Subcutaneous adipose tissue (tissue), 4 donors: ENCODE results near the gene HNRNPAB. TPM values are rescaled to one million over a fixed set of nuclear protein-coding genes. Genes with fewer than 3 reads are reported as not detected.

ENCODE experiments used
- total RNA-seq, 4 donors: library from RNA; depleted of rRNA; stranded (reverse); fragments of >200 nt; gene quantifications; one replicate each; pipeline ENCODE4 v1.1.0, GENCODE V29; 2016
- TF ChIP-seq, protein P1 (sequence below): fragments of 450-650 bp; IDR thresholded peaks from one replicate; pipeline ENCODE4 v1.5.1; 2016; ENCODE audit warnings: low read depth, mild to moderate bottlenecking, control low read depth, antibody characterized with exemption, moderate library complexity

The HNRNPAB gene
- total RNA-seq, 4 donors from 2014 or later: 52.0 to 108 (median 63.8) TPM

DNA sequence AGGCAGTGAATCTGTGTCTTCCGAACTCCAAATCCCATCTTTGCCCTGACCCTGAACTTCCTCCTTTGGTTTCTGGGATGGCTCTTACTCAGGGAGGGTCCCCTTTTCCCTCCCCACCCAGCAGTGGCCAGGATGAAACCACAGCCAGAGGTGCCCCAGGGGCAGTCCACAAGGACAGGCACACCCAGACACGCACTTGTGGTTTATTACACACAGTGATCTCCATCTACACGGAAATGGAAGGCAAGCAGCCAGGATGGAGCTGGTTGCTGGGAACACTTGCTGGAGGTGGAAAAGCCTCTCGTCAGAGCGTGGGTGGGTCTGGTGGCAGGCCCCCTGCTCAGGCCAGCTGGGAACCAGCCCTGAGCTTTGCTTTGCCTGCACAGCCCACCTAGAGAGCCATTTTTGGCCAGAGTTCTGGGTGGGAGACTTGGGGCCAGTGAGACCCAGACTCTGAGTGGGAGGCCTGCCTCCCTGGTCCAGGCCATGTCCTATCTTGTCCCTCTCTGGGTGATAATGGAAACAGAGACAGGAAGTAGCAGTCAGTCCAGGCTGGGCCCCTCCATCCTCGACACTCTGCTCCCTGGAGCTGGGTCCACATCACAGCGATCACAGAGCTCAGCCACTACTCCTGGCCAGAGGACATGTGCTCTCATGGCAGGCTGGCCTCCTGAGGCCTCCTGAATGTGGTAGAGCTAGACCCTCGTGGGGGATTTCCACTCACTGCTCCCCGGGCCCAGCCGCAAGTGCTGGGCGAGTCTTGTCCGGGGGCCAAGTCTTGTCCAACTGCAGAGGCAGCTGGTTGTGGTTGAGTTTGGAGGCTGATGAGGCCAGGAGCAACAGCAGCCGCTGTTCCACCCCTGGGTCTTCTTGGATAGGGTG, 33.3 kb downstream of the HNRNPAB start:
- TF ChIP-seq, protein P1, sequence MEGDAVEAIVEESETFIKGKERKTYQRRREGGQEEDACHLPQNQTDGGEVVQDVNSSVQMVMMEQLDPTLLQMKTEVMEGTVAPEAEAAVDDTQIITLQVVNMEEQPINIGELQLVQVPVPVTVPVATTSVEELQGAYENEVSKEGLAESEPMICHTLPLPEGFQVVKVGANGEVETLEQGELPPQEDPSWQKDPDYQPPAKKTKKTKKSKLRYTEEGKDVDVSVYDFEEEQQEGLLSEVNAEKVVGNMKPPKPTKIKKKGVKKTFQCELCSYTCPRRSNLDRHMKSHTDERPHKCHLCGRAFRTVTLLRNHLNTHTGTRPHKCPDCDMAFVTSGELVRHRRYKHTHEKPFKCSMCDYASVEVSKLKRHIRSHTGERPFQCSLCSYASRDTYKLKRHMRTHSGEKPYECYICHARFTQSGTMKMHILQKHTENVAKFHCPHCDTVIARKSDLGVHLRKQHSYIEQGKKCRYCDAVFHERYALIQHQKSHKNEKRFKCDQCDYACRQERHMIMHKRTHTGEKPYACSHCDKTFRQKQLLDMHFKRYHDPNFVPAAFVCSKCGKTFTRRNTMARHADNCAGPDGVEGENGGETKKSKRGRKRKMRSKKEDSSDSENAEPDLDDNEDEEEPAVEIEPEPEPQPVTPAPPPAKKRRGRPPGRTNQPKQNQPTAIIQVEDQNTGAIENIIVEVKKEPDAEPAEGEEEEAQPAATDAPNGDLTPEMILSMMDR: no peak

DNA sequence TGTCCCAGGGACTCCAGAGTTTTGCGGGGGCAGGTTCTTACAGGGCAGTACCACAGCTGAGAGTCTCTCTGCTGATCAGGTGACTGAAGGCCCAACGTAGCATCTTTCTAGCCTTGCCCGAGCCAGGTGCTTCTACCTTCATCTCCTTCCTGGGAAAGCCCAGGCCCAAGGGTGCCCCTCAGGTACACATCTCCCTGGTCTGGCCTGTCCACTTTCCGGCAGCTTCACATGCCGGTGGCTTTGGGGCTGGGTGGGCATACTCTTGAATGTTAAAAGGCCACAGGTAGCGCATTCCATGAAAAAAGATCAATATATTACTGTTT, 33.9 kb downstream of the HNRNPAB start:
- TF ChIP-seq, protein P1: no peak

DNA sequence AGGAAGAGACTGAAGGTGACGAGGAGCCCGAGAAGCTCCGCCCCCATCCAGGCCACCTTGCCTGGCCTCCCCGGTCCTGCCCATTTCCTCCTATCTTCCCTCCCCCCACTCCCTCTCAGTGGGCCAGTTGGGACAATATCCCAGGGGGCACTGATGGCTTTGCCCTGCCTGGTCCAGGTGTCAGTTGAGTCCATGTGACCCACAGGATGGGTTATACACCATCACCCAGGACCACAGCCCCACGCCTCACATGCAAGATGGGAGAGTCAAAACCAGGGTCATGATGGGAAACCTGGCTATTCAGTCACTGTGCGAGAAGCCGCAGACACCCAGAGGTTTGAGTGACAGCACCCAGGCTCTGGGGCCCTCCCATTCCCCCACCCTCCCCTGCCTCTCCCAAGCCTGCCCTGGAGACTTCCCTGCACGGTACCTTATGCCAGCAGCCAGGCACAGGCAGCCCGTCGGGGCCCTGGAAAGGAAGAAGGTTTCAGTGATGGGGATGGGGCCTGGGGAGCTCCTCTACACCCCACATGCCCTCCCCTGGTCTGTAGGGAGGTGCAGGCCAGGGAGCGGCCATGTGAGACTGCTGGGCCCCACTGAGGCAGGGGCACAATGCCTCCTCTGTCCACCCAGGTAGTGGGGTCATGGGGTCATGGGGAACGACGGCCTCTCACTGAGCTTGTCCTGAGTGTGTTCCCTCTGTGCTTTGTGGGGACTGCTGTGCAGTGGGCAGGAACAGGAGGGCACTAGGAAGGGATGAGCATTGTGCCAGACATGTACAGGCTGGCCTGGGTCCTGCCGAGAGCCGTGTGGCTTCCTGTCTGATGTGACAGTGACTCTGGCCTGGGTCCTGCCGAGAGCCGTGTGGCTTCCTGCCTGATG, 34.6 kb downstream of the HNRNPAB start:
- TF ChIP-seq, protein P1: no peak

DNA sequence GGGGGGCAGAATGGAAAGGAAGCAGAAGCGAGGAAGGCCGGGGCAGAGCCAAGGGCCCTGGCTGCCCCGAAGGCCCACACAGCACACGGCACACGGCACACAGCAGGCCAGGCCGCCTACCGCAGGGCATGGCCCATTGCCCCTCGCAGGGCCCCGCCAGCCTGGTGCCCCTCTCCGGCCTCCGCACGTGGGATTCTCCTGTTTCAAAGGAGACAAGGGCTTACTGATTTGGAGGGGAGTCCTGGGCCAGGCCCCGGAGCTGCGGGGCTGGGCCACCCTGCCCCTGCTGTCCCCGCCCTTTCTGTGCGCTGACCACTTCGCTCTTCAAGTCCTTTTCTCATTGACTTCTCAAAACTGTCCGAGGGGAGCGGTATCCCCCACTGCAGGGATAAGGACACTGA, 36.0 kb downstream of the HNRNPAB start:
- TF ChIP-seq, protein P1: no peak

DNA sequence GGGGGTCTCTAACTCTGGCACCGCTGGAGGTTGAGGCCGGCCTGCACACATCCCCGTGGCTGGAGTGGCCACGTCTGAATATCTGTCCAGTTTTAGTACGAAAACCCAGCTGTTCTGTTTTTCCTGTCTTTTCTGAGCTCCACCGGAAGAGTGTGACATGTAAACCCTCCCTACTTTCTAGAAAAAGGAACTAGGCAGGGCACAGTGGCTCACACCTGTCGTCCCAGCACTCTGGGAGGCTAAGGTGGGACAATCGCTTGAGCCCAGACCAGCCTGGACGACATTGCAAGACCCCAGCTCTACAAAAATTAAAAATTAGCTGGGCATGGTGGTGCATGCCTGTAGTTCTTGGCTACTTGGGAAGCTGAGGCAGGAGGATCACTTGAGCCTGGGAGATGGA, 36.4 kb downstream of the HNRNPAB start:
- TF ChIP-seq, protein P1: no peak

DNA sequence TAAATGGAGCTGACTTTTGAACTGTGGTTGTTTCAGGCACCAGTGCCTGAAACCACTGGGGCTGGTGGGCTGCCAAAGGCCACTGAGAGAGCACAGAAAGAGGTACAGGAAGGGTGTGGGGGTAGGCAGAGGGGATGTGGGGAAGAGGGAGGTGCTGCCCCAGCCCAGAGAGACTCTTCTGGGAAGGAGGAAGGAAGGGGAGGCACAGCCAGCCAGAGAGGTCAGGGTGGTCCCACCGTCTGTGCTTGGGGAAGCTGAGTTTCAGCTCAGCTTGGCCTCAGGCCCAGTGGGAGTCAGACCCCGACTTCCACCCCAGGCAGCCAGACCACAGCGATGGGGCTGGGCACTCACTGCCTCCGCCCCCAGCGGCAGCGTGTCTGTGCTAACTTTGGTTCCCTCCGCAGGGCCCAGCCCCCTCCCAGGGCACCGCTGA, 36.9 kb downstream of the HNRNPAB start:
- TF ChIP-seq, protein P1: no peak

DNA sequence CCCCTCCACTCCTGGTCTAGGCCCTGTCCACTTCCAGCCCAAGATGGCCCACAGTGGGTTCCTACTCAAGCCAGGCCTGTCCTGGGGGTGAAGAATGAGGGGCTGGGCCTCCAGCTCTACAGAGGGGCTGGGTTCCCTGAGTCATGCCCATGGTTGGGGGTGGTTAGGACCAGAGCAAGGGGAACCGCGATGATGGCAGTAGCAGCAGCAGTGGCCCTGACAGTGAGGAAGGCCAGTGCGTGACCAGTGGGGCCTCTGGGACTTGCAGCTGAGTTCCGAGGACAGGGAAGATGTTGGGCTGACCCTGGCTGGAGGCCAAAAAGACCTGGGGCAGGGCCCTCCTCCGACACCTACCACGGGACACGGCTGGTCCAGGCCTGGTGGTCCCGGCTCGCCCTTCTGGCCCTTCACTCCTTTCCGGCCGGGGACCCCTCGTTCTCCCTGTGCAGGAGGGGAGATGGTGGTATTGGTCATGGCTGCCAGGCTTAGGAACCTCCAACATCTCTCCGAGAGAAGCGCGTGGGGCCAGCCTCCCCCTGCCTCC, 37.4 kb downstream of the HNRNPAB start:
- TF ChIP-seq, protein P1: no peak
